Thoracic aorta (tissue), 2 donors: Measurements from ENCODE around the gene RTL5. TPM values are rescaled to one million over a fixed set of nuclear protein-coding genes. Genes with fewer than 3 reads are reported as not detected.

Source experiments
- ATAC-seq: fragments of 150-250 bp; one replicate; pipeline ENCODE4 v1.8.0; 2017; ENCODE audit warnings: low read depth; ENCODE audit not compliant: insufficient number of reproducible peaks, low FRiP score
- DNase-seq: peaks from one replicate; pipeline ENCODE4 v3.0.0-alpha.2; 2020; ENCODE audit warnings: low spot score
- H3K27ac ChIP-seq, 2 donors: fragments of 200-600 bp; sonication (generic); 1 replicate in 1 of 2; 2 replicates in 1 of 2; pipeline ENCODE4 v1.5.1; 2016; ENCODE audit warnings: mild to moderate bottlenecking in 2 of 2, moderate library complexity in 2 of 2
- H3K27me3 ChIP-seq: fragments of 200-600 bp; sonication (generic); replicated peaks from 2 replicates; pipeline ENCODE4 v1.6.0; 2016; ENCODE audit warnings: mild to moderate bottlenecking; ENCODE audit not compliant: insufficient read depth
- H3K36me3 ChIP-seq: fragments of 200-600 bp; sonication (generic); one replicate; pipeline ENCODE4 v1.5.1; 2016
- H3K4me1 ChIP-seq, 2 donors: fragments of 200-600 bp; sonication (generic); 1 replicate in 1 of 2; 2 replicates in 1 of 2; pipeline versions ENCODE4 v1.5.1 to v1.6.0; 2016; ENCODE audit warnings: low read depth in 2 of 2, mild to moderate bottlenecking in 1 of 2; ENCODE audit not compliant: control insufficient read depth in 1 of 2
- H3K4me3 ChIP-seq: fragments of 200-600 bp; sonication (generic); 2 replicates; pipeline ENCODE4 v1.5.1; 2016; ENCODE audit warnings: mild to moderate bottlenecking
- H3K9me3 ChIP-seq: fragments of 200-600 bp; sonication (generic); 2 replicates; pipeline ENCODE4 v1.5.1; 2016
- CTCF ChIP-seq: fragments of 200-600 bp; sonication (generic); IDR thresholded peaks from one replicate; pipeline ENCODE4 v1.5.1; 2019; ENCODE audit warnings: antibody characterized with exemption
- total RNA-seq, 2 donors: library from RNA; depleted of rRNA; stranded (reverse); fragments of >200 nt; gene quantifications; one replicate each; pipeline versions ENCODE4 v1.1.0 to v1.2.3, GENCODE V29; 2016

RTL5 gene
- total RNA-seq, 2 donors from 2014 or later: 7.6 to 11.6 TPM

- no peaks in the 10 kb centered on the region for H3K36me3 ChIP-seq
- TF ChIP-seq CTCF: no peak
- no peaks in the 10 kb centered on the region for H3K4me1 ChIP-seq
- no peak for ATAC-seq
- no peak overlapping the region for H3K4me3 ChIP-seq
- no peaks in the 10 kb centered on the region for H3K27me3 ChIP-seq
- no peak overlapping the region for H3K27ac ChIP-seq
- DNase-seq: no peak
- H3K9me3 ChIP-seq: no peaks in the 10 kb centered on the region
Observed at GRCh38 chrX:72108666-72109065, 23.0 kb downstream of the RTL5 start.

GRCh38 chrX:72107841-72108595 is 23.7 kb downstream of the RTL5 start:
- Histone ChIP-seq H3K9me3 (no peaks in the 10 kb centered on the region), H3K27me3 (no peaks in the 10 kb centered on the region), H3K4me3 (no peak overlapping the region), H3K4me1 (no peaks in the 10 kb centered on the region), H3K27ac (no peak overlapping the region), H3K36me3 (no peaks in the 10 kb centered on the region)
- ATAC-seq (no peak), DNase-seq (no peak)
- TF ChIP-seq CTCF: no peak

GRCh38 chrX:72107320-72107719 is 24.4 kb downstream of the RTL5 start:
- no peak overlapping the region for H3K27ac ChIP-seq
- DNase-seq: no peak
- TF ChIP-seq CTCF: no peak
- no peaks in the 10 kb centered on the region for H3K4me1 ChIP-seq
- H3K9me3 ChIP-seq: no peaks in the 10 kb centered on the region
- ATAC-seq: no peak
- H3K36me3 ChIP-seq: no peaks in the 10 kb centered on the region
- H3K4me3 ChIP-seq: no peak overlapping the region
- H3K27me3 ChIP-seq: no peaks in the 10 kb centered on the region

GRCh38 chrX:72105436-72105835 is 26.3 kb downstream of the RTL5 start:
- TF ChIP-seq CTCF: no peak
- ATAC-seq: no peak
- no peak for DNase-seq
- Histone ChIP-seq H3K4me3 (no peak overlapping the region), H3K9me3 (no peaks in the 10 kb centered on the region), H3K27me3 (no peaks in the 10 kb centered on the region), H3K36me3 (no peaks in the 10 kb centered on the region), H3K4me1 (no peaks in the 10 kb centered on the region), H3K27ac (no peak overlapping the region)

- Histone ChIP-seq H3K27ac (no peak overlapping the region), H3K9me3 (no peaks in the 10 kb centered on the region), H3K4me1 (no peaks in the 10 kb centered on the region), H3K27me3 (no peaks in the 10 kb centered on the region), H3K4me3 (no peak overlapping the region), H3K36me3 (no peaks in the 10 kb centered on the region)
- ATAC-seq: no peak
- no peak for DNase-seq
- TF ChIP-seq CTCF: no peak
Observed at GRCh38 chrX:72102760-72103159, 29.0 kb downstream of the RTL5 start.
